Fibroblast of lung (primary cell): Measurements from ENCODE around the gene METAP1D. TPM values are rescaled to one million over a fixed set of nuclear protein-coding genes. Genes with fewer than 3 reads are reported as not detected.

ENCODE experiments used
- DNase-seq, 2 donors: peaks; one replicate each; pipeline versions ENCODE4 v3.0.0 to v3.0.0-alpha.2; 2010; ENCODE audit warnings: low read depth in 2 of 2
- H2AFZ ChIP-seq: 2 replicates; pipeline ENCODE4 v1.5.1; 2012; ENCODE audit warnings: low read length, control low read depth, inconsistent platforms
- H3K27ac ChIP-seq: 2 replicates; pipeline ENCODE4 v1.5.1; 2011; ENCODE audit warnings: low read length, control low read depth; ENCODE audit not compliant: insufficient read depth
- H3K27me3 ChIP-seq: 2 replicates; pipeline ENCODE4 v1.5.1; 2011; ENCODE audit warnings: mild to moderate bottlenecking, low read length; ENCODE audit not compliant: control insufficient read depth, insufficient read depth
- H3K36me3 ChIP-seq: 2 replicates; pipeline ENCODE4 v1.5.1; 2011; ENCODE audit warnings: low read length; ENCODE audit not compliant: control insufficient read depth, insufficient read depth
- H3K4me1 ChIP-seq: 2 replicates; pipeline ENCODE4 v1.5.1; 2011; ENCODE audit warnings: low read length; ENCODE audit not compliant: control insufficient read depth, insufficient read depth; ENCODE audit errors: extremely low read depth
- H3K4me2 ChIP-seq: 2 replicates; pipeline ENCODE4 v1.5.1; 2011; ENCODE audit warnings: low read length, control low read depth; ENCODE audit not compliant: insufficient read depth; ENCODE audit errors: extremely low read depth
- H3K4me3 ChIP-seq, 4 experiments: fragments of 200-600 bp in 1 of 4; sonication (generic) in 1 of 4; replicated peaks in 1 of 4; 2 replicates each; pipeline ENCODE4 v1.5.1; 2011 to 2016; ENCODE audit warnings: low read length in 4 of 4, low read depth in 3 of 4, mild to moderate bottlenecking in 3 of 4, control low read depth in 2 of 4, inconsistent platforms in 1 of 4, mixed read lengths in 1 of 4; ENCODE audit not compliant: insufficient read depth in 1 of 4; ENCODE audit errors: control extremely low read depth in 1 of 4
- H3K79me2 ChIP-seq: 2 replicates; pipeline ENCODE4 v1.5.1; 2012; ENCODE audit warnings: mild to moderate bottlenecking, low read length, inconsistent platforms; ENCODE audit not compliant: control insufficient read depth, insufficient read depth
- H3K9ac ChIP-seq: 2 replicates; pipeline ENCODE4 v1.5.1; 2011; ENCODE audit warnings: mild to moderate bottlenecking, low read length, control low read depth; ENCODE audit not compliant: insufficient read depth
- H3K9me3 ChIP-seq: 2 replicates; pipeline ENCODE4 v1.5.1; 2012; ENCODE audit warnings: low read depth, low read length; ENCODE audit not compliant: control insufficient read depth, insufficient read depth
- H4K20me1 ChIP-seq: 2 replicates; pipeline ENCODE4 v1.5.1; 2011; ENCODE audit warnings: low read length; ENCODE audit not compliant: control insufficient read depth, insufficient read depth; ENCODE audit errors: extremely low read depth
- CTCF ChIP-seq, 2 donors: IDR thresholded peaks in 1 of 2; conservative IDR thresholded peaks in 1 of 2; 1 replicate in 1 of 2; 2 replicates in 1 of 2; pipeline ENCODE4 v1.5.1; 2011 to 2012; ENCODE audit warnings: low read length in 2 of 2, control low read depth in 1 of 2, inconsistent platforms in 1 of 2, low read depth in 1 of 2, mild to moderate bottlenecking in 1 of 2
- EZH2 ChIP-seq: IDR thresholded peaks from 2 replicates; pipeline ENCODE4 v1.5.1; 2012; ENCODE audit warnings: low read length, control low read depth, mild to moderate bottlenecking; ENCODE audit errors: missing control alignments
- polyA plus RNA-seq, 2 donors: library from polyadenylated mRNA; depleted of rRNA in 1 of 2; stranded (reverse) in 1 of 2; unstranded in 1 of 2; fragments of >200 nt; gene quantifications; 2 replicates each; pipeline ENCODE4 v1.2.1, GENCODE V29; 2011 to 2012; ENCODE audit warnings: missing spikeins in 1 of 2
- total RNA-seq: library from RNA; depleted of rRNA; stranded (reverse); fragments of >200 nt; gene quantifications from 2 replicates; pipeline ENCODE4 v1.2.1, GENCODE V29; 2014

The METAP1D gene
- total and polyA plus RNA-seq, 2 donors (not counting 1 experiment from before 2014, with no cell fraction given) = 6.7 to 6.8 TPM

- Histone ChIP-seq H3K27me3 (peaks cover 73% of the 10 kb centered on the region), H2AFZ (no peak overlapping the region), H3K27ac (no peak overlapping the region), H3K79me2 (no peaks in the 10 kb centered on the region), H3K4me3 (no peak overlapping the region), H4K20me1 (no peaks in the 10 kb centered on the region), H3K4me1 (peaks cover 5% of the 10 kb centered on the region), H3K4me2 (no peak overlapping the region), H3K9ac (no peak overlapping the region), H3K36me3 (no peaks in the 10 kb centered on the region), H3K9me3 (no peaks in the 10 kb centered on the region)
- DNase-seq = no peak
- no peak for TF ChIP-seq EZH2
- TF ChIP-seq CTCF (conservative IDR thresholded peaks at IDR 0.05 in 1 of 2, IDR thresholded peaks at IDR 0.05 in 1 of 2; ENCODE audit: low read depth in 1 of 2, low read length in 2 of 2) = no peak
These were observed 92.2 kb downstream of the METAP1D start for GRCh38 chr2:172091761-172092566.

- Histone ChIP-seq H3K4me2 (no peak overlapping the region), H3K4me3 (no peak overlapping the region)
- TF ChIP-seq EZH2 (peak; percentile 71), CTCF (conservative IDR thresholded peaks at IDR 0.05 in 1 of 2, IDR thresholded peaks at IDR 0.05 in 1 of 2; ENCODE audit: low read depth in 1 of 2, low read length in 2 of 2) (no peak)
These were observed 93.1 kb downstream of the METAP1D start for GRCh38 chr2:172092716-172093415.

More at GRCh38 chr2:172092716-172093415, 93.1 kb downstream of the METAP1D start:
- no peak for DNase-seq
- Histone ChIP-seq H3K27ac (no peak overlapping the region), H3K9ac (no peak overlapping the region), H3K4me1 (peaks cover 8% of the 10 kb centered on the region), H3K79me2 (no peaks in the 10 kb centered on the region), H3K9me3 (no peaks in the 10 kb centered on the region), H3K27me3 (peaks cover 64% of the 10 kb centered on the region), H2AFZ (no peak overlapping the region), H3K36me3 (no peaks in the 10 kb centered on the region), H4K20me1 (no peaks in the 10 kb centered on the region)
